Upper lobe of right lung (tissue), 1 donor: Measurements from ENCODE around the gene PRRT1. TPM values are rescaled to one million over a fixed set of nuclear protein-coding genes. Genes with fewer than 3 reads are reported as not detected.
"Not testable (repeated sequence)": the region's sequence is repeated elsewhere in the genome, so short reads cannot be mapped to it uniquely, and the experiment has no call there.

Experiments used
- ATAC-seq: fragments of 200-7000 bp; cut with Tn5 transposase; one replicate; pipeline ENCODE4 v1.9.1; 2020; ENCODE audit warnings: mild to moderate bottlenecking, moderate library complexity
- DNase-seq: peaks from one replicate; pipeline ENCODE4 v3.0.0-alpha.2; 2020
- H3K27ac ChIP-seq: fragments of 200-600 bp; one replicate; pipeline ENCODE4 v1.8.0; 2022
- H3K27me3 ChIP-seq: fragments of 200-600 bp; one replicate; pipeline ENCODE4 v1.8.0; 2022; ENCODE audit warnings: mild to moderate bottlenecking
- H3K36me3 ChIP-seq: fragments of 200-600 bp; one replicate; pipeline ENCODE4 v1.8.0; 2022
- H3K4me1 ChIP-seq: fragments of 200-600 bp; one replicate; pipeline ENCODE4 v1.8.0; 2022
- H3K4me3 ChIP-seq: fragments of 200-600 bp; one replicate; pipeline ENCODE4 v1.8.0; 2022; ENCODE audit warnings: mild to moderate bottlenecking
- H3K9me3 ChIP-seq: fragments of 200-600 bp; one replicate; pipeline ENCODE4 v1.8.0; 2022
- intact Hi-C: fragments of 100-400 bp; cut with DNase I; formaldehyde crosslinking; loops from one replicate; pipeline ENCODE4 v1.11.0; 2022
- microRNA-seq: library from miRNA; unstranded; fragments of <30 nt; microRNA quantifications from one replicate; pipeline ENCODE4 v1.2.0, GENCODE V29; 2020; ENCODE audit warnings: borderline microRNAs expressed
- total RNA-seq: library from RNA; stranded (reverse); fragmentation: NEBNext Ultra II Directional; extraction: Animal tissue kit (Norgen Biotek cat#: 25700); gene quantifications from one replicate; pipeline ENCODE4 v1.2.1, GENCODE V29; 2021
- TF ChIP-seq, protein P1 (sequence below): fragments of 200-600 bp; IDR thresholded peaks from one replicate; pipeline ENCODE4 v1.8.0; 2022; ENCODE audit warnings: antibody characterized with exemption
- donor health status: DM: no; HTN: yes; CAD: no; lungs with severe emphysema.

Gene PRRT1
- total RNA-seq, 1 donor from 2014 or later: 1.4 TPM

GRCh38 chr6:32108727-32109113 is 43.0 kb downstream of the PRRT1 start:
- Histone ChIP-seq H3K36me3 (no peaks in the 10 kb centered on the region), H3K9me3 (no peaks in the 10 kb centered on the region), H3K27me3 (no peaks in the 10 kb centered on the region), H3K4me3 (peak overlapping the region; percentile 62), H3K27ac (peak overlapping the region; percentile 84), H3K4me1 (peaks cover 51% of the 10 kb centered on the region)
- TF ChIP-seq, protein P1, sequence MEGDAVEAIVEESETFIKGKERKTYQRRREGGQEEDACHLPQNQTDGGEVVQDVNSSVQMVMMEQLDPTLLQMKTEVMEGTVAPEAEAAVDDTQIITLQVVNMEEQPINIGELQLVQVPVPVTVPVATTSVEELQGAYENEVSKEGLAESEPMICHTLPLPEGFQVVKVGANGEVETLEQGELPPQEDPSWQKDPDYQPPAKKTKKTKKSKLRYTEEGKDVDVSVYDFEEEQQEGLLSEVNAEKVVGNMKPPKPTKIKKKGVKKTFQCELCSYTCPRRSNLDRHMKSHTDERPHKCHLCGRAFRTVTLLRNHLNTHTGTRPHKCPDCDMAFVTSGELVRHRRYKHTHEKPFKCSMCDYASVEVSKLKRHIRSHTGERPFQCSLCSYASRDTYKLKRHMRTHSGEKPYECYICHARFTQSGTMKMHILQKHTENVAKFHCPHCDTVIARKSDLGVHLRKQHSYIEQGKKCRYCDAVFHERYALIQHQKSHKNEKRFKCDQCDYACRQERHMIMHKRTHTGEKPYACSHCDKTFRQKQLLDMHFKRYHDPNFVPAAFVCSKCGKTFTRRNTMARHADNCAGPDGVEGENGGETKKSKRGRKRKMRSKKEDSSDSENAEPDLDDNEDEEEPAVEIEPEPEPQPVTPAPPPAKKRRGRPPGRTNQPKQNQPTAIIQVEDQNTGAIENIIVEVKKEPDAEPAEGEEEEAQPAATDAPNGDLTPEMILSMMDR: no peak
- DNase-seq (no peak), ATAC-seq (no peak)
- intact Hi-C loops: no loop called here

- Histone ChIP-seq H3K36me3 (no peaks in the 10 kb centered on the region), H3K4me3 (peak overlapping the region; percentile 62), H3K27me3 (no peaks in the 10 kb centered on the region), H3K4me1 (peaks cover 45% of the 10 kb centered on the region), H3K27ac (peak overlapping the region; percentile 84), H3K9me3 (no peaks in the 10 kb centered on the region)
- ATAC-seq (peak; percentile 48), DNase-seq (no peak)
- intact Hi-C loops: no loop called here
- TF ChIP-seq, protein P1: no peak
These were observed 43.6 kb downstream of the PRRT1 start for GRCh38 chr6:32108094-32108627.

DNA sequence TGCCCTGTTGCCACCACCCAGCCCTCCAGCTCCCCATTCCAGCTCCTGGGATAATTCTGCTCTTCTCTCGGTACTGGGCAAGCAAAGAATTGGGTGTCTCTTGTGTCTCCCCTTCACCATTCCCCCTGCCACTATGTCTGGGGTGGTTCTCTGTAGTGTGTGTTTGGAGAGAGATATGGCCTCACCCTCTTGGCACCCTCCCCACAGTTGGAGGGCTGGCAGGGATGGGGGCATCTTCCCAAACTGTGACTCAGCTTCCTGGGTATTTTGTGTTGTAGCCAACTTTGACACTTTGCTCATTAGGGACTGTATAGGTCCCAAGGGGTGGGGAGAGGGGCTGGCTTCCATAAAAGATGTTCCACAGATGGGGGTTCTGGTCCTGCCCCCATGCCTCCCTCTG is 44.3 kb downstream of the PRRT1 start:
- peak overlapping the region; percentile 84 for H3K27ac ChIP-seq
- TF ChIP-seq, protein P1: no peak
- H3K36me3 ChIP-seq: no peaks in the 10 kb centered on the region
- peaks cover 38% of the 10 kb centered on the region for H3K4me1 ChIP-seq
- peak overlapping the region; percentile 62 for H3K4me3 ChIP-seq
- ATAC-seq (peak; percentile 6), DNase-seq (no peak)
- intact Hi-C loops: no loop called here
- no peaks in the 10 kb centered on the region for H3K27me3 ChIP-seq
- no peaks in the 10 kb centered on the region for H3K9me3 ChIP-seq

GRCh38 chr6:32105433-32105832 is 46.3 kb downstream of the PRRT1 start:
- Histone ChIP-seq H3K4me3 (no peak overlapping the region), H3K4me1 (peaks cover 24% of the 10 kb centered on the region), H3K9me3 (no peaks in the 10 kb centered on the region), H3K27ac (no peak overlapping the region), H3K27me3 (no peaks in the 10 kb centered on the region), H3K36me3 (no peaks in the 10 kb centered on the region)
- intact Hi-C loops: no loop called here
- no peak for DNase-seq
- no peak for ATAC-seq
- TF ChIP-seq, protein P1: no peak

DNA sequence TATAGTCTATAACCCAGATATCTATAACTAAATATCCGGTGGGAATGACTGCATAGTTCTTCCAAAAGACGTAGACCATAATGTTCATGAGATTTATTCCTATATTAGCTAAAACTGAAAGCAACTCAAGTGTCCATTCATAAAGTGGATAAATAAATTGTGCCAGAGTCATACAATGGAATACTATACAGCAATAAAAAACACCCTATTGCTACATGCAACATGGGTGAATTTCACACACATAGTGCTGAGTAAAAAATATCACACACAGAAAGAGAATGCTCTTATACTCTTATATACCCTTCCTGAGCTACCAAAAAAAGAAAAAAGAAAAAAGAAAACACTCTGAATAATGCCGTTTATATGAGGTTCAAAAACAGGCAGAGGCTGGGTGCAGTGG is 49.5 kb downstream of the PRRT1 start:
- intact Hi-C loops: no loop called here
- DNase-seq: no peak
- Histone ChIP-seq H3K27ac (no peak overlapping the region), H3K9me3 (no peaks in the 10 kb centered on the region), H3K4me1 (peaks cover 9% of the 10 kb centered on the region), H3K36me3 (peaks cover 4% of the 10 kb centered on the region), H3K27me3 (peaks cover 2% of the 10 kb centered on the region), H3K4me3 (no peak overlapping the region)
- TF ChIP-seq, protein P1: no peak
- ATAC-seq: no peak

- H3K27ac ChIP-seq, ATAC-seq, intact Hi-C loops, H3K9me3 ChIP-seq, DNase-seq, H3K4me3 ChIP-seq, H3K4me1 ChIP-seq: not testable (repeated sequence)
- Histone ChIP-seq H3K36me3 (peaks cover 13% of the 10 kb centered on the region), H3K27me3 (peaks cover 21% of the 10 kb centered on the region)
These were observed 51.5 kb downstream of the PRRT1 start for GRCh38 chr6:32100251-32100650.

Small RNA genes lying within 50 kb of the gene (microRNA-seq; reads per million reads assigned to microRNA genes)
- gene MIR6721 (0.50 reads per million), gene MIR6833 (not detected)

Other genes starting within 250 kb of the PRRT1 start
- 3.5 TPM for gene ZBTB12, start 249.9 kb downstream of the PRRT1 start, total RNA-seq
- 282 TPM for gene C2, start 224.2 kb downstream of the PRRT1 start, total RNA-seq
- 74.9 TPM for gene CFB, start 205.8 kb downstream of the PRRT1 start, total RNA-seq
- gene NELFE, start 193.0 kb downstream of the PRRT1 start, total RNA-seq: 43.9 TPM
- gene SKIC2, start 192.8 kb downstream of the PRRT1 start, total RNA-seq: 58.8 TPM
- 20.5 TPM for gene DXO, start 179.8 kb downstream of the PRRT1 start, total RNA-seq
- gene C4A, start 169.9 kb downstream of the PRRT1 start, total RNA-seq: 200 TPM
- 166 TPM for gene C4B, start 137.1 kb downstream of the PRRT1 start, total RNA-seq
- gene CYP21A2, start 113.5 kb downstream of the PRRT1 start, total RNA-seq: 0.61 TPM
- gene TNXB, start 42.6 kb downstream of the PRRT1 start, total RNA-seq: 162 TPM
- gene ATF6B, start 23.7 kb downstream of the PRRT1 start, total RNA-seq: 78.1 TPM
- 4.3 TPM for gene FKBPL, start 21.7 kb downstream of the PRRT1 start, total RNA-seq
- 19.2 TPM for gene PPT2, start 2.2 kb upstream of the PRRT1 start, total RNA-seq
- gene EGFL8, start 12.7 kb upstream of the PRRT1 start, total RNA-seq: 14.5 TPM
- gene AGPAT1, start 24.1 kb upstream of the PRRT1 start, total RNA-seq: 53.0 TPM
- 44.6 TPM for gene RNF5, start 26.5 kb upstream of the PRRT1 start, total RNA-seq
- 1,590 TPM for gene AGER, start 32.3 kb upstream of the PRRT1 start, total RNA-seq
- 100 TPM for gene PBX2, start 38.3 kb upstream of the PRRT1 start, total RNA-seq
- gene GPSM3, start 40.7 kb upstream of the PRRT1 start, total RNA-seq: 51.9 TPM
- 78.7 TPM for gene NOTCH4, start 72.1 kb upstream of the PRRT1 start, total RNA-seq
- gene TSBP1, start 220.0 kb upstream of the PRRT1 start, total RNA-seq: not detected